Keratinocyte (primary cell): ENCODE measurements around the gene RNF115.
"Not testable (repeated sequence)": the region's sequence is repeated elsewhere in the genome, so short reads cannot be mapped to it uniquely, and the experiment has no call there.

Source experiments
- CTCF ChIP-seq, 3 experiments: IDR thresholded peaks in 1 of 3; conservative IDR thresholded peaks in 1 of 3; optimal IDR thresholded peaks in 1 of 3; 2 replicates in 2 of 3; 3 replicates in 1 of 3; pipeline versions ENCODE3 to v1.5.1; 2011; ENCODE audit warnings: low read length in 3 of 3, mild to moderate bottlenecking in 3 of 3, moderate library complexity in 2 of 3, control low read depth in 1 of 3, inconsistent platforms in 1 of 3; ENCODE audit not compliant: insufficient read depth in 2 of 3; ENCODE audit errors: extremely low read depth in 1 of 3
- EZH2 ChIP-seq: IDR thresholded peaks from one replicate; pipeline ENCODE4 v1.6.1; 2012; ENCODE audit warnings: inconsistent platforms, mild to moderate bottlenecking, low read length, moderate library complexity

- TF ChIP-seq CTCF (optimal IDR thresholded peaks at IDR 0.05 in 1 of 3, IDR thresholded peaks at IDR 0.05 in 1 of 3, conservative IDR thresholded peaks at IDR 0.05 in 1 of 3; ENCODE audit: extremely low read depth in 1 of 3, insufficient read depth in 2 of 3, low read length in 3 of 3); EZH2: not testable (repeated sequence)
Observed at GRCh38 chr1:145718465-145718864, 105.4 kb downstream of the RNF115 start.
